Gastrocnemius medialis (tissue), 4 donors: ENCODE data around the gene LRWD1. TPM values are rescaled to one million over a fixed set of nuclear protein-coding genes. Genes with fewer than 3 reads are reported as not detected.

Experiments used
- ATAC-seq, 2 donors: fragments of 150-250 bp; one replicate each; pipeline ENCODE4 v1.9.1; 2016
- DNase-seq, 2 donors: peaks; one replicate each; pipeline ENCODE4 v3.0.0-alpha.2; 2019
- H3K27ac ChIP-seq, 4 donors: fragments of 200-600 bp; sonication (generic); 1 replicate in 1 of 4; 2 replicates in 3 of 4; pipeline ENCODE4 v1.5.1; 2016 to 2018; ENCODE audit warnings: mild to moderate bottlenecking in 2 of 4, moderate library complexity in 1 of 4
- H3K27me3 ChIP-seq, 3 donors: fragments of 200-600 bp; sonication (generic) in 2 of 3; 1 replicate in 1 of 3; 2 replicates in 2 of 3; pipeline versions ENCODE4 v1.5.1 to v1.6.0; 2016 to 2019; ENCODE audit warnings: mild to moderate bottlenecking in 1 of 3, moderate library complexity in 1 of 3
- H3K36me3 ChIP-seq, 2 donors: fragments of 200-600 bp; sonication (generic) in 1 of 2; one replicate each; pipeline ENCODE4 v1.5.1; 2017 to 2018
- H3K4me1 ChIP-seq, 2 donors: fragments of 200-600 bp; sonication (generic) in 1 of 2; one replicate each; pipeline ENCODE4 v1.5.1; 2016 to 2017; ENCODE audit warnings: mild to moderate bottlenecking in 2 of 2
- H3K4me3 ChIP-seq, 4 donors: fragments of 200-600 bp; sonication (generic) in 3 of 4; 1 replicate in 1 of 4; 2 replicates in 3 of 4; pipeline ENCODE4 v1.5.1; 2016 to 2019; ENCODE audit warnings: mild to moderate bottlenecking in 2 of 4
- H3K9me3 ChIP-seq, 3 donors: fragments of 200-600 bp; sonication (generic) in 2 of 3; 1 replicate in 1 of 3; 2 replicates in 2 of 3; pipeline ENCODE4 v1.5.1; 2016 to 2019
- POLR2A ChIP-seq, 2 donors: fragments of 450-650 bp; IDR thresholded peaks; one replicate each; pipeline ENCODE4 v1.6.1; 2017; ENCODE audit warnings: antibody characterized with exemption in 2 of 2, mild to moderate bottlenecking in 2 of 2, moderate library complexity in 2 of 2
- in situ Hi-C, 4 donors: fragments of 200-750 bp; cut with MboI; loops; one replicate each; pipeline versions ENCODE4 v1.15.0 to v1.8.0; 2017; ENCODE audit warnings: low sequenced_read_pairs in 4 of 4
- intact Hi-C: fragments of 100-400 bp; cut with DNase I; formaldehyde crosslinking; loops from one replicate; pipeline ENCODE4 v1.15.1; 2023; ENCODE audit warnings: low total_unique reads
- total RNA-seq, 4 donors: library from RNA; depleted of rRNA; stranded (reverse); fragments of >200 nt; gene quantifications; one replicate each; pipeline versions ENCODE4 v1.1.0 to v1.2.3, GENCODE V29; 2016
- TF ChIP-seq, protein P1 (sequence below), 5 experiments: fragments of 450-650 bp in 3 of 5; fragments of 200-600 bp in 2 of 5; sonication (generic) in 2 of 5; IDR thresholded peaks in 4 of 5; conservative IDR thresholded peaks in 1 of 5; 1 replicate in 4 of 5; 2 replicates in 1 of 5; pipeline ENCODE4 v1.5.1; 2016 to 2019; ENCODE audit warnings: antibody characterized with exemption in 5 of 5, mild to moderate bottlenecking in 3 of 5, moderate library complexity in 3 of 5

Gene LRWD1
- 10 to 100 TPM in 3 of 4 donors, 1 to 10 TPM in 1; 7.5 to 24.5 (median 18.0) TPM for total RNA-seq

- peak; percentile 89 to 92 for ATAC-seq
- Histone ChIP-seq H3K27ac (peak within 1 kb of the TSS; percentile 80 to 89 (median 84)), H3K4me1 (peaks cover 14 to 26% of the 10 kb centered on the region in 2 donors), H3K27me3 (no peaks in the 10 kb centered on the region), H3K36me3 (no peaks in the 10 kb centered on the region), H3K9me3 (no peaks in the 10 kb centered on the region), H3K4me3 (peak within 1 kb of the TSS; percentile 88 to 100 (median 93))
- in situ Hi-C loops (loop anchor here in 1 of 4 donors (10.0 kb wide), 1 partner anchor 60 kb away; no protein-coding TSS in a partner anchor), intact Hi-C loops (no loop called here)
- TF ChIP-seq, protein P1, sequence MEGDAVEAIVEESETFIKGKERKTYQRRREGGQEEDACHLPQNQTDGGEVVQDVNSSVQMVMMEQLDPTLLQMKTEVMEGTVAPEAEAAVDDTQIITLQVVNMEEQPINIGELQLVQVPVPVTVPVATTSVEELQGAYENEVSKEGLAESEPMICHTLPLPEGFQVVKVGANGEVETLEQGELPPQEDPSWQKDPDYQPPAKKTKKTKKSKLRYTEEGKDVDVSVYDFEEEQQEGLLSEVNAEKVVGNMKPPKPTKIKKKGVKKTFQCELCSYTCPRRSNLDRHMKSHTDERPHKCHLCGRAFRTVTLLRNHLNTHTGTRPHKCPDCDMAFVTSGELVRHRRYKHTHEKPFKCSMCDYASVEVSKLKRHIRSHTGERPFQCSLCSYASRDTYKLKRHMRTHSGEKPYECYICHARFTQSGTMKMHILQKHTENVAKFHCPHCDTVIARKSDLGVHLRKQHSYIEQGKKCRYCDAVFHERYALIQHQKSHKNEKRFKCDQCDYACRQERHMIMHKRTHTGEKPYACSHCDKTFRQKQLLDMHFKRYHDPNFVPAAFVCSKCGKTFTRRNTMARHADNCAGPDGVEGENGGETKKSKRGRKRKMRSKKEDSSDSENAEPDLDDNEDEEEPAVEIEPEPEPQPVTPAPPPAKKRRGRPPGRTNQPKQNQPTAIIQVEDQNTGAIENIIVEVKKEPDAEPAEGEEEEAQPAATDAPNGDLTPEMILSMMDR (IDR thresholded peaks at IDR 0.05 in 4 of 5, conservative IDR thresholded peaks at IDR 0.05 in 1 of 5) = peak in 4 of 5 experiments; percentile 19 to 36 (median 31)
- peak; percentile 57 to 60 for TF ChIP-seq POLR2A (IDR thresholded peaks at IDR 0.05)
- peak; percentile 90 to 94 for DNase-seq
Measured at GRCh38 chr7:102464577-102465280, at the start of gene LRWD1, which contains the start of gene ALKBH4. TSS of gene LRWD1 (plus strand) at chr7:102464984. CDS start at chr7:102465081, 97 bp downstream. TSS of gene ALKBH4 (minus strand) at chr7:102464863. CDS start at chr7:102464836, 27 bp downstream.

GRCh38 chr7:102415685-102416225, 49.0 kb upstream of the LRWD1 start:
- peaks cover 0 to 29% of the 10 kb centered on the region in 2 donors for H3K36me3 ChIP-seq
- no peaks in the 10 kb centered on the region for H3K27me3 ChIP-seq
- H3K4me1 ChIP-seq = peaks cover 10 to 11% of the 10 kb centered on the region in 2 donors
- DNase-seq (no peak), ATAC-seq (no peak)
- no peaks in the 10 kb centered on the region for H3K9me3 ChIP-seq
- TF ChIP-seq, protein P1 (IDR thresholded peaks at IDR 0.05 in 4 of 5, conservative IDR thresholded peaks at IDR 0.05 in 1 of 5) = no peak
- no peak for TF ChIP-seq POLR2A (IDR thresholded peaks at IDR 0.05)
- intact Hi-C loops = no loop called here
- no peak overlapping the region for H3K4me3 ChIP-seq
- no peak overlapping the region for H3K27ac ChIP-seq
- in situ Hi-C loops = no loop called here

GRCh38 chr7:102416406-102416805, 48.4 kb upstream of the LRWD1 start:
- in situ Hi-C loops = no loop called here
- peaks cover 0 to 29% of the 10 kb centered on the region in 2 donors for H3K36me3 ChIP-seq

GRCh38 chr7:102417105-102417504, 47.7 kb upstream of the LRWD1 start:
- H3K27ac ChIP-seq = no peak overlapping the region
- H3K4me3 ChIP-seq = no peak overlapping the region
- intact Hi-C loops (no loop called here), in situ Hi-C loops (no loop called here)
- TF ChIP-seq, protein P1 (IDR thresholded peaks at IDR 0.05 in 4 of 5, conservative IDR thresholded peaks at IDR 0.05 in 1 of 5) = no peak
- TF ChIP-seq POLR2A (IDR thresholded peaks at IDR 0.05) = no peak
- H3K27me3 ChIP-seq = no peaks in the 10 kb centered on the region
- peaks cover 0 to 32% of the 10 kb centered on the region in 2 donors for H3K36me3 ChIP-seq
- H3K9me3 ChIP-seq = no peaks in the 10 kb centered on the region
- DNase-seq = no peak
- peaks cover 10 to 11% of the 10 kb centered on the region in 2 donors for H3K4me1 ChIP-seq
- ATAC-seq = no peak

More at GRCh38 chr7:102416406-102416805, 48.4 kb upstream of the LRWD1 start:
- Histone ChIP-seq H3K9me3 (no peaks in the 10 kb centered on the region), H3K4me1 (peaks cover 10 to 11% of the 10 kb centered on the region in 2 donors), H3K4me3 (no peak overlapping the region), H3K27me3 (no peaks in the 10 kb centered on the region), H3K27ac (no peak overlapping the region)
- TF ChIP-seq, protein P1 (IDR thresholded peaks at IDR 0.05 in 4 of 5, conservative IDR thresholded peaks at IDR 0.05 in 1 of 5) = no peak
- no peak for TF ChIP-seq POLR2A (IDR thresholded peaks at IDR 0.05)
- intact Hi-C loops = no loop called here
- ATAC-seq (no peak), DNase-seq (no peak)
